ENCODE data around the gene CADPS.

The CADPS gene

GRCh38 chr3:62688050-62688449 is 187.2 kb downstream of the CADPS start:
- no peak for DNase-seq (ENCODE audit: low read depth)

GRCh38 chr3:62686503-62687294 is 188.5 kb downstream of the CADPS start:
- no peak for DNase-seq (ENCODE audit: low read depth)

GRCh38 chr3:62682826-62683225 is 192.4 kb downstream of the CADPS start:
- DNase-seq (ENCODE audit: low read depth): no peak

- no peak for DNase-seq (ENCODE audit: low read depth)
These were observed 195.2 kb downstream of the CADPS start for GRCh38 chr3:62679988-62680387.

GRCh38 chr3:62678841-62679240 is 196.4 kb downstream of the CADPS start:
- no peak for DNase-seq (ENCODE audit: low read depth)

- no peak for DNase-seq (ENCODE audit: low read depth)
These were observed 197.3 kb downstream of the CADPS start for GRCh38 chr3:62677926-62678325.

GRCh38 chr3:62676689-62677271 is 198.4 kb downstream of the CADPS start:
- no peak for DNase-seq (ENCODE audit: low read depth)

GRCh38 chr3:62675492-62675891 is 199.7 kb downstream of the CADPS start:
- no peak for DNase-seq (ENCODE audit: low read depth)

GRCh38 chr3:62672988-62673313 is 202.3 kb downstream of the CADPS start:
- no peak for DNase-seq (ENCODE audit: low read depth)

GRCh38 chr3:62672270-62672987 is 202.8 kb downstream of the CADPS start:
- no peak for DNase-seq (ENCODE audit: low read depth)

- DNase-seq (ENCODE audit: low read depth): no peak
These were observed 204.9 kb downstream of the CADPS start for GRCh38 chr3:62670351-62670750.

- no peak for DNase-seq (ENCODE audit: low read depth)
These were observed 206.1 kb downstream of the CADPS start for GRCh38 chr3:62669161-62669560.

- no peak for DNase-seq (ENCODE audit: low read depth)
These were observed 207.5 kb downstream of the CADPS start for GRCh38 chr3:62667714-62668113.

- DNase-seq (ENCODE audit: low read depth): peak; percentile 9
These were observed 209.4 kb downstream of the CADPS start for GRCh38 chr3:62665627-62666437.

- no peak for DNase-seq (ENCODE audit: low read depth)
These were observed 212.5 kb downstream of the CADPS start for GRCh38 chr3:62662677-62663076.

- no peak for DNase-seq (ENCODE audit: low read depth)
These were observed 215.6 kb downstream of the CADPS start for GRCh38 chr3:62659660-62660059.

GRCh38 chr3:62655691-62656063 is 219.5 kb downstream of the CADPS start:
- DNase-seq (ENCODE audit: low read depth): no peak

GRCh38 chr3:62655056-62655690 is 220.0 kb downstream of the CADPS start:
- no peak for DNase-seq (ENCODE audit: low read depth)

- DNase-seq (ENCODE audit: low read depth): no peak
These were observed 221.4 kb downstream of the CADPS start for GRCh38 chr3:62653796-62654195.

GRCh38 chr3:62647711-62648110 is 227.5 kb downstream of the CADPS start:
- DNase-seq (ENCODE audit: low read depth): no peak

GRCh38 chr3:62644493-62644892 is 230.7 kb downstream of the CADPS start:
- no peak for DNase-seq (ENCODE audit: low read depth)

- DNase-seq (ENCODE audit: low read depth): no peak
These were observed 236.9 kb downstream of the CADPS start for GRCh38 chr3:62638316-62638715.
